Fibroblast of skin of right quadriceps (primary cell): ENCODE results near the gene TBKBP1.
A peak's percentile ranks its signal among the peaks of the same experiment; 100 is the strongest.

ENCODE experiments used
- DNase-seq: peaks from one replicate; pipeline ENCODE4 v3.0.0-alpha.2; 2013

TBKBP1 gene

GRCh38 chr17:47715669-47716325 lies 21.8 kb downstream of the TBKBP1 start:
- no peak for DNase-seq

DNA sequence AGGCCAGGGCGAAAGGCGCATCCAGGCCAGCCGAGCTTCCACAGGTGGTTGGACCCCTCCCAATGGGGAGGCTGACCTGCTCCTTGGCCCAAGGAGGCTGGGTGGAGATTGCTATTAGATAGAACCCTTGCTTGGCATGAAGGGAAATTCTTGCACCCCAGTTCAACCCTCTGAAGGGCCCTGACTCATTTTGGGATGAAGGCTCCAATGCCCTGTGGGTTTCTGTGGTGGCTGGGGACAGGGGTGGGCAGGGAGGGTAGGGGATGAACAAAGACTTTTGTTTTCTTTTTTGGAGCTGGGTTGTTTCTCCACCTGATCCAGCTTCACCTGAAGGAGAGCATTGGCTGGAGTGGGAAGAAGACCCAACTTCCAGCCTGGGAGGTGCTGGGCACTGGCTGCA lies 22.4 kb downstream of the TBKBP1 start:
- no peak for DNase-seq

DNA sequence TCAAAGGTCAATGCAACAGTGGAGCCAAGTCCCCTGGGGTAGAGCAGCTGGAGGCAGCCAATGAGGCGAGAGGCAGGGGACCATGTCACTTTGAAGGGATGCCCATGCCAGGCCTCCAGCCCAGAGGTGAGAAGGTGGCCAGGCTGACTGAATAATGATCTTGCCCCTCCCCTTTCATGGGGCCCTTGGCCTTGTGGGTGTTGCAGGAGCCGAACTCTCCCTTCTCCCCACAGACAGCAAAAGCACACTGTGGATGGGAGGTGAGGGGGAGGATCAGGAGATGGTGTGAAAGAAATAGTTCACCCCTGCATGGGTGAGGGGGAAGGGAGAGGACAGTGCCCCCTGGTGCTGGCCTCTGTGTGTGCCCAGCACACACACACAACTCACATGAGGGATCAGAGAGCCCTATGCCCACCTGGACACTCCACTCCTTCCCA lies 23.3 kb downstream of the TBKBP1 start:
- DNase-seq = no peak

GRCh38 chr17:47717979-47718621 lies 24.1 kb downstream of the TBKBP1 start:
- DNase-seq = no peak

GRCh38 chr17:47718634-47719405 lies 24.9 kb downstream of the TBKBP1 start:
- DNase-seq = no peak

DNA sequence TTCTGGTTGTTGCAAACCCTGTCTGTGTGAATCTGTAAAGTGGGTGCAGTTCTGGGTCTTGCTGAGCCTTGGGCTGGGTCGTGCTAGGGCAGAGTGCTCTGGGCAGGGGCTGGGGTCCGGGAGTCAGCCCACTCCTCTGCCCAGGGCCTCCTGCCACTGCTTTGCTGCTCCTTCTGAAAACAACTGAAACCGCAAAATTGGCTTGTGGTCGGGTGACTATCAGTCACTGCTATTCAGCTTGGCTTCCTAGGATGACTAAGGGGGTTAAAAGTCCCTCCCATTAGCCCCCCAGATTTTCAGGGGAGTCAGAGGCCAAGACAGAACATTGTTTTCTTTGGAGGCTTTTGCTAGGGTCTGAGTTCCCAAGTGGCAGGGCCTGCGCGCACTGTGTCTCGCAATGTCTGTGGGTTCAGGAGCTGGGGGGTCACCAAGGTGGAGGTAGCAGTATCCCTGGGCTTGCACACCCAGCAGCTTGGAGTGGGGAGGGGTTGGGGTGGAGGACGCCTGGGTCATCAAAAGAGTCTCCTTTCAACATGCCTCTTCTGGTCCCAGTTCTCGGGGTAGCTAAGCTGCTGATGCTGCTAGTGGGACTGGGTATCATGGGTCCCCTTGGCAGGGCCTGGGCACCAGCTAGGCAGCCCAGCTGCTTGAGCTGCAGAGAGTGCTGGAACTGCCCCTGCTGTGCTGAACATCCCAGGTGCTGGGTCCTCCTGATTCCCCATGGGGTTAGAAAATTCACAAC lies 25.6 kb downstream of the TBKBP1 start:
- peak; percentile 84 for DNase-seq

GRCh38 chr17:47720196-47720595 lies 26.2 kb downstream of the TBKBP1 start:
- no peak for DNase-seq

GRCh38 chr17:47720754-47721533 lies 27.0 kb downstream of the TBKBP1 start:
- peak; percentile 48 for DNase-seq

DNA sequence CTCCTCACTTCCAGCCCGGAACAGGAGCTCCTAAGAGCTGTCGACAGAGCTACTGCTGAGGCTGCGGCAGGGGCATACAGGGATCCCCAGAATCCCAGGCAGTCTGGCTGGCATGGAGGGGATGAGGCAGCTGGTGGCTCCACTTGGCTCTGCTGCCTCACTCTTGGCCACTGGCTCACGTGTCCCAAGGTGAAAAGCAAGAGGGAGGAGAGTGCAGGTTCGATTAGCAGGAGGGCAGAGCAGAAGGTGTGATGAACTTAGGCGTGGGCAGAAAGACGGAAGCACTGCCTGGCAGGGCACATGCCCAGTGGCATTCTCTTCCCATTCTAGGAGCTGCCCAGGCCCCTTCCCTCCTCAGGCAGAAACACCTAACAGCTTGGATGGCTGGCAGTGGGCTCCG lies 27.8 kb downstream of the TBKBP1 start:
- DNase-seq = no peak

GRCh38 chr17:47724705-47725104 lies 30.7 kb downstream of the TBKBP1 start:
- no peak for DNase-seq

- DNase-seq = no peak
These were observed 31.6 kb downstream of the TBKBP1 start for GRCh38 chr17:47725446-47726111.

DNA sequence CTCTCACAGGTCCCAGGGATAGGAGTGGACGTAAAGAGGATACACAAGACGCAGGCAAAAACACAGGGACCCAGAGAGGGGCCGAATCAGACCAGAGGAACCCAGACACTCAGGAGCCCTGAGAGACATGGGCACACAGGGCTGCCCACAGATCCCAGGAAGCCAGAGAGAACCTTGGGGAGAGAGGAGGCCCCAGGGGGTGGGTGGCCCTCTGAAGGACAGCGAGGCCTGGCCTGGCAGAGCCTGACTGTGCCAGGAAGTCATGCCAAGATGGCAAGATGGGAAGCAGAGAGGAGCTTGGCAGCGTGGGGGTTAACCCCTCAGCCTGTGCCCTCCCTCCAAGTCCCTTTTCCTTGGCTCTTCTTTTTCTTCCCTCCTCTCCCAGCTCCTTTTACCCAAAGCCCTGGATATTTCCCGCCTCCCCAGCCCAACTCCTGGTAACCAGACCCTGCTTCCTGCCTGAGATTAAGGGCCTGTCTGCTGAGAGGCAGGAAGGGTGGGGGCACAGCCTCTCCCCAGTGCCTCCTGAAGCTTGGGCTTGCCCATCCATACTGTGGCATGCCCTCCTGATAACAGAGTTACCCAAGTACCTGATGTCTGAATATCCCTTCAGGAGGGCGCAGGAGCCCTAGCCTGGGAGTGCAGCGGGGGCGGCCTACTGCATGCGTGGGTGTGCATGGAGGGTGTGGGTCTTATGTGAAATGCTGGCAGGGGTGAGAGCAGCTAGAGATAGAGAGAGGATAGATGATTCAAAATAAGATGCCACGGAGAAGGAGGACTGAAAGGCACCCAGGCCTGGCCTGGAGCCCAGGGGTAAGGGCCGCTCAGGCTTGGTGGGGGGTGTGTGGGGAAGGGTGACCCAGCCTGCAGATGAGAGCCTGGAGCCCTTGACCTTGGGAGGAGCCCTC lies 33.1 kb downstream of the TBKBP1 start:
- DNase-seq = no peak

DNA sequence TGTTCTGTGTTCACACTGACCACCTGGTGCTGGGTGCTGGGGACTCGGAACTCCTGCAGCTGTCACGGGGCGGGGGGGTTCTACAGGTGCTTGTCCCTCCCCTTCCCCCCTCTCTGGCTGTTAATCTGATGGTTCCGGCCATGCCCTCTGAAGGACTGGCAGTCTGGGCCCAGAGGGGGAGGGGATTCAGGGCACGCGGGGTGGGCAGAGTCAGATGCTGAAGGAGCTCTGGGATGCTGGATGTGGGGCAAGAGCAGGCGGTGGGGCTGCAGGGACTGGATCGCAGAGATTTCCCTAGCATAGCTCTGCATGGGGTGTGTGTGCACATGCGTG lies 33.7 kb downstream of the TBKBP1 start:
- no peak for DNase-seq

DNA sequence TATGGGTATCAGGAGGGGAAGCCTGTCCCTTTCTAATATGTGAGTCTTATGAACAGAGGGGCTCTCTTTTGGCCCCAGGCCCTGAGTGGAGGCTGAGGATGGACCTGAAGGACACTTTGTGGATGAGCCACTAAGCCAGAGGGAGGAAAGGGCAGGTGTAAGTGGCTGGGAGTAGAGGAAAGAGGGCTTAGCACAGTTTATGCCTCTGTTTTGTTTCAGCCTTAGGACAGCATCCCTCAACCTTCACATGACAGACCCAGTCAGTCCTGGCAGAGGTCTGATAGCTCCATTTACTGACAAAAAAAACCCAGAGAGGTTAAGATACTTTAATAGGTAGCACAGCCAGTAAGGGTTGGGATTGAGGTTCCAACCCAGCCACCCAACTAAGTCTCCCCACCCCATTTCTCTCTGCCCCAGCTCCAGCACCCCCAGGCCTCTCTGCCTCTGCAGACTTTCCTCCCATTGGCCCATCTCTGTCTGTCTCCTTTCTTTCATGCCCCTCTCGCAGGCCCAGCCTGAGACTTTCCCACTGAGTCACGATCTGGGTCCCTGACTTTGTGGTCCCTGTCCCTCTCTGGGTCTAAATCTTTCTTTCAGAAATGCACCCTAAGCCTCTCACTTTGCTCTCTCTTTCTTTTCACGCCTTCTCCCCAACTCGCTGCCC lies 34.4 kb downstream of the TBKBP1 start:
- DNase-seq = no peak

GRCh38 chr17:47729476-47729875 lies 35.5 kb downstream of the TBKBP1 start:
- DNase-seq = no peak

- DNase-seq = no peak
These were observed 36.7 kb downstream of the TBKBP1 start for GRCh38 chr17:47730681-47731080.

GRCh38 chr17:47731396-47731795 lies 37.4 kb downstream of the TBKBP1 start:
- DNase-seq = no peak

- DNase-seq = no peak
These were observed 38.6 kb downstream of the TBKBP1 start for GRCh38 chr17:47732399-47733046.

DNA sequence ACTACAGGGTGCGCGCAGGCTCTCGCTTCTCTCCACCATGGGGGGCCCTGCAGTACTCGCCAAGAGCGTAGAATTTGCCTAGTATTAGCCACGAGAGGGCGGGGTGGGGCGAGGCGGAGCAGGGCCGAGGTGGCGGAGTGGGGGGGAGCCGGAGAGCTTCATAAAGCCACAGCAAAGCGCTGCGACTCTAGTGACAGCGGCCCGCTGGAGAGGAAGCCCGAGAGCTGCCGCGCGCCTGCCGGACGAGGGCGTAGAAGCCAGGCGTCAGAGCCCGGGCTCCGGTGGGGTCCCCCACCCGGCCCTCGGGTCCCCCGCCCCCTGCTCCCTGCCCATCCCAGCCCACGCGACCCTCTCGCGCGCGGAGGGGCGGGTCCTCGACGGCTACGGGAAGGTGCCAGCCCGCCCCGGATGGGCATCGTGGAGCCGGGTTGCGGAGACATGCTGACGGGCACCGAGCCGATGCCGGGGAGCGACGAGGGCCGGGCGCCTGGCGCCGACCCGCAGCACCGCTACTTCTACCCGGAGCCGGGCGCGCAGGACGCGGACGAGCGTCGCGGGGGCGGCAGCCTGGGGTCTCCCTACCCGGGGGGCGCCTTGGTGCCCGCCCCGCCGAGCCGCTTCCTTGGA lies 39.2 kb downstream of the TBKBP1 start, which contains the start of gene TBX21:
Gene TBX21, plus strand, starts transcription at position 190 of the 627 bp plus-strand sequence. Its CDS starts 219 bp downstream, at position 409.
- peak; percentile 47 for DNase-seq
